Measurements from ENCODE around the gene PDLIM5.

The PDLIM5 gene

DNA sequence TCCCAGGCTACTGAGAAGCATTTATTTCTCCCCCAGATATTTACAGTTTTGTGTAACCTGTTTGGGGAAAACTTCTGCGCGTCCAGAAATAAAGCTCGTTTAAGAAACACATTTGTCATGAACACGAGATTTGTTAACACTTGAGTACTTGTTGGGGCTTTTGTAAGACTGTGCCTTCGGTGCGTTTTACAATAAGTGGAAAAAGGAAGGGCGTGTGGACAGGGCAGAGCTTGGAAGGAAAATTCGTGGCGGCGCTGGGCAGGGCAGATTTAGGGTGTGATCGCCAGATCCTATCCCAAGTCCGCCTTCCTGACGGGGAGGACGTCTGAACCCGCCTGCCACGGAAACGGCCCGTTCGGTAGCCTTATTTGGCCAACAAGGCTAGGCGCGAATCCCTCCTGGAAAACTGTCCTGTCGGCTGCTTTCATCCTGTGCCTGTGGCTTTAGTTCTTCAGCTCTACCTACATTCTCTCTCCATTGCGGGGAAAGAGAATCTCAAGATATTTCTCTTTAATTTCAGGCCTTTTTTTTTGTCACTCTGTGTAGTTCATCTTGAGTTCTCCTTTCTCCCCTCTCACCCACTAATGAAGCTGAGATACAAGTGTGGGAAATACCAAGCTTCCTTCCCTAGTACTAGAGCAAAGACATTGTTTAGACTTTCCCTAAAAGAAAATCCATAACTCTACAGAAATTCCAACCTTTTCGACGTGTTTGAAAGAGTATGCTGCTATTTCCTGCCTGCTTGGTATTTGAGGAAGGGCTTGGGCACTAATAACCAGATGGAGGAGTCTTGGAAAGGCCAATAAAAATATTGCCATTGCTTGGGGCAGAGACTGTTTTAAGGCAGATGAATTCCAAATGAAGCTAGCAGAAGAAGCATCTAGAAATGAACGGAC is 982 bp downstream of the PDLIM5 start:
- Histone ChIP-seq H3K9ac (ENCODE audit: low read depth, low read length) (peak overlapping the region; percentile 98), H3K9me3 (replicated peaks; ENCODE audit: low read length) (no peaks in the 10 kb centered on the region), H3K4me1 (ENCODE audit: control insufficient read depth, insufficient read depth, low read length) (peaks cover 46% of the 10 kb centered on the region), H3K27me3 (ENCODE audit: control insufficient read depth, insufficient read depth, low read length) (no peaks in the 10 kb centered on the region), H3K4me3 (ENCODE audit: low read length) (peak overlapping the region; percentile 83), H3K4me2 (ENCODE audit: low read length) (peak overlapping the region; percentile 83), H3K36me3 (ENCODE audit: insufficient read depth, low read length) (peaks cover 24% of the 10 kb centered on the region)

DNA sequence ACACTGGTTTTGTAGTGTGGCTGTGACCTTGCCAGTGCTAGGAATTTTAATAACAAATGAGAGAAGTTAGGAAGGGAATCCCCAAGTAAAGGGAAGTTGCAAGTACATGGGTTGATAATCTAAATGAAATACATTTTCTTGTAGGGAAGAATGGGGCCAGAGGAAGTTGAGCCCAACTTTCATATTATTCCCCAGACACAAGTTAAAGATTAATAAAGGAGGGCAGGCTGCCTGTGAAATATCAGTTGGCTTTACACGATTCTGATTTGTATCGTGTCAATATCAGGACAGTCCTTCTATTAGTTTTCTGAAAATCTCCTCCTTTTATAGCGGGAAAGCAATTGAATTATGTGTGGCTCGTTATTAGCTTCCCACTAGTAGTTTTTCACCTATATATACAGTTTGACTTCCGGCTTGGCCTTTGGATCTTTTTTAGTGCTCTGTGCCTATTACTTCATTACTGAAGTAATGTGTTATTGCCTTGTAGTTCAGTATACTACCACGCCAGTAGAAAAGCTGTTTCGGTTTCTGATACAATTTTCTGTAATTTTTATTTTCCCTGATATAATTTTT is 1.7 kb downstream of the PDLIM5 start:
- peaks cover 28% of the 10 kb centered on the region for H3K36me3 ChIP-seq (ENCODE audit: insufficient read depth, low read length)
- H3K27me3 ChIP-seq (ENCODE audit: control insufficient read depth, insufficient read depth, low read length): no peaks in the 10 kb centered on the region
- H3K9me3 ChIP-seq (replicated peaks; ENCODE audit: low read length): no peaks in the 10 kb centered on the region
- peaks cover 45% of the 10 kb centered on the region for H3K4me1 ChIP-seq (ENCODE audit: control insufficient read depth, insufficient read depth, low read length)
- peak overlapping the region; percentile 83 for H3K4me2 ChIP-seq (ENCODE audit: low read length)
- H3K4me3 ChIP-seq (ENCODE audit: low read length): peak overlapping the region; percentile 83
- H3K9ac ChIP-seq (ENCODE audit: low read depth, low read length): peak overlapping the region; percentile 98

DNA sequence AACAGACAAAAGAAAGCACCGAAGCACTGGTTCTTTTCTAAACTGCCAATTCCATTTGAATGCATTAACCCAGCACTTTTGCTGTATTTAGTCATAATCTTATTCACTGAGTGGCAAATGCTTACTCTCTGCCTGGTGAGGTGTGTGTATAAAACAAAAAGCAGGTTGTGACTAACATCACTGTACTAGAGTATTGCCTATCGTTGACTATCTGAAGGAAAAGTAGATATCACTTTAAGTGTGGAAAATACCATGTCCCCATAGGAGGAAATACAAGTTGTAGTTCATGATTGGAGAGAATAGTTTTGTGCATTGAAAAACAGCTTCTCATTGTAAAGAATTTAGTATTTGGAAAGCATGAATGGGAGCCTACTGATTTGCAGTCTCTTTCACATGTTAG is 2.7 kb downstream of the PDLIM5 start:
- H3K27me3 ChIP-seq (ENCODE audit: control insufficient read depth, insufficient read depth, low read length): no peaks in the 10 kb centered on the region
- H3K9me3 ChIP-seq (replicated peaks; ENCODE audit: low read length): no peaks in the 10 kb centered on the region
- H3K36me3 ChIP-seq (ENCODE audit: insufficient read depth, low read length): peaks cover 28% of the 10 kb centered on the region
- peaks cover 47% of the 10 kb centered on the region for H3K4me1 ChIP-seq (ENCODE audit: control insufficient read depth, insufficient read depth, low read length)
- peak overlapping the region; percentile 83 for H3K4me2 ChIP-seq (ENCODE audit: low read length)
- peak overlapping the region; percentile 63 for H3K4me3 ChIP-seq (ENCODE audit: low read length)
- peak overlapping the region; percentile 98 for H3K9ac ChIP-seq (ENCODE audit: low read depth, low read length)

DNA sequence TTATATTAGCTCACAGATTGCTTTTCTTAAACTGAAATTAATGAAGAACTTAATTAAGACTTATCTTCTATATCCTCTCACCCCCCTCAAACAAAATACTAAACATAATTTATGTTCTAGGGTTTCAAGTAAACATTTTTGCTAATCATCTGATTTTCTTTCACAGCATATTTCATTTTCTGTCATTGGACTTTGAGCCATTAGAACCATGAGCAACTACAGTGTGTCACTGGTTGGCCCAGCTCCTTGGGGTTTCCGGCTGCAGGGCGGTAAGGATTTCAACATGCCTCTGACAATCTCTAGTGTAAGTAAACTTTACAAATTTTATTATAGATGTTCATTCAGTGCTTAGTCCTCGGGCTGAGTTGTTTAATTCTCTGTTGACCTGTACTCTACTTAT is 3.3 kb downstream of the PDLIM5 start:
- Histone ChIP-seq H3K4me1 (ENCODE audit: control insufficient read depth, insufficient read depth, low read length) (peaks cover 47% of the 10 kb centered on the region), H3K36me3 (ENCODE audit: insufficient read depth, low read length) (peaks cover 28% of the 10 kb centered on the region), H3K9me3 (replicated peaks; ENCODE audit: low read length) (no peaks in the 10 kb centered on the region), H3K9ac (ENCODE audit: low read depth, low read length) (peak overlapping the region; percentile 98), H3K27me3 (ENCODE audit: control insufficient read depth, insufficient read depth, low read length) (no peaks in the 10 kb centered on the region), H3K4me2 (ENCODE audit: low read length) (peak overlapping the region; percentile 83), H3K4me3 (ENCODE audit: low read length) (peak overlapping the region; percentile 63)

DNA sequence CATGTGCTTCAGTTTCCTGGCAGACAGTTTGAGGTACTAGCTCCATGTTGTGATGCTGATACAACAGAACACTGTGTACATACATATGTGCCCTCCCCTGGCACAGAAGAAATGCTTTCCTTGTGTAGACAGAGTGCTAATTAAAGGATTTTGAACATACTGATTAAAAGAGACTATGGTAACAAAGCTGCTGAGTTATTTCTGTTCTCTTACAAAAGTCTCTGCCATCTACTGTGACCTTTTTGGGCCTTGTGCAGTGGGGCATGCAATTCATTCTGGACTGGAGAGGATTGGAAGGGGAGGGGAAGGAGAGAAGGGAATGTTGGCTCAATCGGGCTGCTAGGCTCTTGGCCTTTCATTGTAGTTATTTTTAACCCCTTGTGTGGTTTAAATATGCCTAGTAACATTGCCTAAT is 6.0 kb downstream of the PDLIM5 start:
- H3K4me2 ChIP-seq (ENCODE audit: low read length): peak overlapping the region; percentile 52
- peaks cover 33% of the 10 kb centered on the region for H3K36me3 ChIP-seq (ENCODE audit: insufficient read depth, low read length)
- peaks cover 41% of the 10 kb centered on the region for H3K4me1 ChIP-seq (ENCODE audit: control insufficient read depth, insufficient read depth, low read length)
- H3K4me3 ChIP-seq (ENCODE audit: low read length): peak overlapping the region; percentile 17
- no peaks in the 10 kb centered on the region for H3K9me3 ChIP-seq (replicated peaks; ENCODE audit: low read length)
- H3K9ac ChIP-seq (ENCODE audit: low read depth, low read length): peak overlapping the region; percentile 20
- H3K27me3 ChIP-seq (ENCODE audit: control insufficient read depth, insufficient read depth, low read length): no peaks in the 10 kb centered on the region

DNA sequence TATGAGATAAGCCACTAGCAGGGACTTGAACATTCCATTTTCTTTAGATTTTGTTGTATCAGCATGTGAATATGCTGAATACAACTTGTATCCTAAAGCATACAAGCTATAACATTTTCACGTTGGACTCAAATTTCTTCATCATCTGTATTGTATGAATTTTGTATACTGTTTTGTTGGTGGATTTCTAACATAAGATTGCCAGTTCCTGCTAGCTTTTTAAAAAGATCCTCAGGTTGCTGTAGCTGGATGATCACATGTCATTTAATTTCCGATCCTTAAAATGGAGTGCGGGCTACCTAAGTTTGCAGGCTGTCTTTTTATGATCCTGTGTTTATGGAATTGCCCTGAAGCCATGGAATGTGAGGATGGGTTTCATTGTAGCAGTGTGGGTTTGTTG is 6.9 kb downstream of the PDLIM5 start:
- H3K36me3 ChIP-seq (ENCODE audit: insufficient read depth, low read length): peaks cover 34% of the 10 kb centered on the region
- H3K4me3 ChIP-seq (ENCODE audit: low read length): no peak overlapping the region
- peaks cover 42% of the 10 kb centered on the region for H3K4me1 ChIP-seq (ENCODE audit: control insufficient read depth, insufficient read depth, low read length)
- no peaks in the 10 kb centered on the region for H3K9me3 ChIP-seq (replicated peaks; ENCODE audit: low read length)
- no peak overlapping the region for H3K9ac ChIP-seq (ENCODE audit: low read depth, low read length)
- H3K4me2 ChIP-seq (ENCODE audit: low read length): peak overlapping the region; percentile 16
- no peaks in the 10 kb centered on the region for H3K27me3 ChIP-seq (ENCODE audit: control insufficient read depth, insufficient read depth, low read length)

DNA sequence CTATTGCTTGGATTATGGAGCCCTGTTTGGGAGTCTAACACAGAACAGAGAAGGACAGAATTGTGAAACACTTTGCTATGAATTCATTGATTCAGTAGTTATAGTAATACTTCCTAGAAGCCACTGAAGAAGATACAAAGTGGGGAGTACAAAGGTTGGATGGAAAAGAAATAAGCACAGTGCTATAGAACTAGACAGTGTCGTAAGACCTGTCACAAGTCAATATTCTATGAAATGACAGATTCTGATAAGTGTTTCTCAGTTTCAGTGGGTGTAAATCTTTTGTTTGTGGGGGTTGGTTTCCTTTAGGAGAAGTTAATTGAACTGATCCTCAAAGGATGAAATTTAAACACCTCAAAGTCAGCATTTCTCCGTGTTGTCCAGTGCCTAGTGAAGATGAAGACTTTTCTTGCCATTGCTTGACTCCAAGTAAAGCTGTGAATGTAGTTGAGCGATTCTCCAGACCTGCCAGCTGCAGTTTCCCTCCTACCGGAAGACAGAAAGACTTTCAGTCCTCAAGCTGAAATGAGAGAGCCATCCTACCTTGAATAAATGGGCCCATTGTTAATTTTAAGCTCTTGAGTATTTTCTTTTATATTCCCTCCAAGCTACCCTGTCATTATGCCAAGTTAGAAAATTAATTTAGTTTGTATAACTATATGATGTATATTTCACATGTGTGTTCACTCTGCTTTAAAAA is 7.9 kb downstream of the PDLIM5 start:
- Histone ChIP-seq H3K9ac (ENCODE audit: low read depth, low read length) (no peak overlapping the region), H3K9me3 (replicated peaks; ENCODE audit: low read length) (no peaks in the 10 kb centered on the region), H3K4me3 (ENCODE audit: low read length) (no peak overlapping the region), H3K36me3 (ENCODE audit: insufficient read depth, low read length) (peaks cover 34% of the 10 kb centered on the region), H3K4me2 (ENCODE audit: low read length) (no peak overlapping the region), H3K27me3 (ENCODE audit: control insufficient read depth, insufficient read depth, low read length) (no peaks in the 10 kb centered on the region), H3K4me1 (ENCODE audit: control insufficient read depth, insufficient read depth, low read length) (peaks cover 43% of the 10 kb centered on the region)

DNA sequence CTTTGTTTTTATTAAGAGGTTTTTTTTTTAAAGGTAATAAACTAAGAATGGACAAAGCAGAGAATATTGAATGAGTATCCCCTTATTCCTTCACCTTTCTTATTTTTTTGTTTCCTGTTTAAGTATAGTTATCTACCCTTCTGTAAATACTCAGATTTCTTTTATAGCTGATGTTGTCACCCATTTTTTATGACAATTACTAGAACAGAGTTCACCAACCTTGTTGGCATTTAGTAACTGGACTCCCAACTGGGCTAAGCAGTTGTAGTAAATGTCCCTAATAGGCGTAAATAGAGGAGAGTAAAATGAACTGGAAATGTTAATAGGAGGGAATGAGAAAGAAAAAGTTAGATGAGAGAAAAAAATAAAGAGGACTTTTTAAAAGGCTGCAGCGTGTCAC is 9.8 kb downstream of the PDLIM5 start:
- peaks cover 40% of the 10 kb centered on the region for H3K4me1 ChIP-seq (ENCODE audit: control insufficient read depth, insufficient read depth, low read length)
- no peak overlapping the region for H3K4me3 ChIP-seq (ENCODE audit: low read length)
- peaks cover 25% of the 10 kb centered on the region for H3K36me3 ChIP-seq (ENCODE audit: insufficient read depth, low read length)
- H3K9me3 ChIP-seq (replicated peaks; ENCODE audit: low read length): no peaks in the 10 kb centered on the region
- H3K9ac ChIP-seq (ENCODE audit: low read depth, low read length): no peak overlapping the region
- H3K4me2 ChIP-seq (ENCODE audit: low read length): no peak overlapping the region
- H3K27me3 ChIP-seq (ENCODE audit: control insufficient read depth, insufficient read depth, low read length): no peaks in the 10 kb centered on the region

DNA sequence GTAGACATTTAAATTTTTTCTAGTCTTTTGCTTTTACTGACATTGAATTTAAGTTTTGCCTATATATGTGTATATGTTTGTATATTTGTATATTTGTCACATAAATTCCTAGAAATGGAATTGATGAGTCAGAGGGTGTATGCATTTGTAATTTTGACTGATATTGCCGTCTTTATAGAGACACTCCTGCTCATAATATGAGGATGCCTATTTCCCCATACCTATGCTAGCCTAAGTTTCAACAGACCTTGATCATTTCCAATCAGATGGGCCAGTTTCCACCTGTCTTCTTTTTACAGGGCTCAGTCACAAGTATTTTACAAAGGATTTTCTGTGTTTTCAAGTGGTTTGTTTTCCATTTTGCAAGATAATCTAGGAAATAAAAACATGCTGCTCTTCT is 10.8 kb downstream of the PDLIM5 start:
- peaks cover 40% of the 10 kb centered on the region for H3K4me1 ChIP-seq (ENCODE audit: control insufficient read depth, insufficient read depth, low read length)
- H3K4me3 ChIP-seq (ENCODE audit: low read length): no peak overlapping the region
- no peak overlapping the region for H3K4me2 ChIP-seq (ENCODE audit: low read length)
- H3K27me3 ChIP-seq (ENCODE audit: control insufficient read depth, insufficient read depth, low read length): no peaks in the 10 kb centered on the region
- H3K9me3 ChIP-seq (replicated peaks; ENCODE audit: low read length): no peaks in the 10 kb centered on the region
- no peak overlapping the region for H3K9ac ChIP-seq (ENCODE audit: low read depth, low read length)
- H3K36me3 ChIP-seq (ENCODE audit: insufficient read depth, low read length): peaks cover 14% of the 10 kb centered on the region

DNA sequence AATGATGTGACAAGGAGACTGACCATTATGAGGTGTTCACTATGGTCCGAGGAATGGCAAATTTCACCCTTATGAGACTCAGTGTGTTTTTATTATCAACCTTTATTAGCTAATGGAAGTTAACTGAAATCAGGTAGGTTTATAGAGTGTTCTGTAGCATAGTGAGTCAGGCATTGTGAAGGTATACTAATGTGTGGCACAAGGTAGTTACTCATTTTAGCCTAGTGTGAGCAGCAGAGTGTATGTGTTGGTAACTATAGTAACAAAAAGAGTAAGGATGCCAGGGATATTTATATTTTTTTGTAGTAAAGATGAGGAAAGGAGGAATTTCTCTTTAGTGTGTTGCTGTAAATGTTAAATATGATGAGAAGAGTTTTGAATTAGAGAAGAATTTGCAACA is 12.0 kb downstream of the PDLIM5 start:
- H3K27me3 ChIP-seq (ENCODE audit: control insufficient read depth, insufficient read depth, low read length): no peaks in the 10 kb centered on the region

DNA sequence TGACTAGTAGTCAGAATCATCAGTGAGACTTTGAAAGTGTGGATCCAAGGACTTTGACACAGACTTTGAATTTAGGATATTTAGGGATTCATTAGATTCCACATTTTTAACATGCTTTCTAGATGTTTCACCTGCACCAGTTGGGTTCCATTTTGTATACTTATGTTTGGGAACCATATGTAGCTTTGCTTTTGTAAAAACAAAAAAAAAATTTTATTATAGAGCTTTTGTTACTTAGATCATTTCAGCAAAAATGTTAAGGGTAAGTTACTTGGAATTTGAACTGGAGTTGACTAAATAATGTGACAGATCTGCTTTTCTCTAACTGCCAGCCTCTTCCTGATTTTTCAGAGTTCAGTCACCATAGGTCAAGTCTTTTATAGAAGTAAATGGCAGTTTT is 14.6 kb downstream of the PDLIM5 start:
- Histone ChIP-seq H3K4me1 (ENCODE audit: control insufficient read depth, insufficient read depth, low read length) (peaks cover 41% of the 10 kb centered on the region), H3K27me3 (ENCODE audit: control insufficient read depth, insufficient read depth, low read length) (no peaks in the 10 kb centered on the region), H3K36me3 (ENCODE audit: insufficient read depth, low read length) (peaks cover 13% of the 10 kb centered on the region), H3K9ac (ENCODE audit: low read depth, low read length) (no peak overlapping the region), H3K4me2 (ENCODE audit: low read length) (no peak overlapping the region), H3K9me3 (replicated peaks; ENCODE audit: low read length) (no peaks in the 10 kb centered on the region), H3K4me3 (ENCODE audit: low read length) (no peak overlapping the region)

More for the DNA sequence above, 12.0 kb downstream of the PDLIM5 start:
- Histone ChIP-seq H3K4me2 (ENCODE audit: low read length) (peak overlapping the region; percentile 55), H3K4me1 (ENCODE audit: control insufficient read depth, insufficient read depth, low read length) (peaks cover 36% of the 10 kb centered on the region), H3K4me3 (ENCODE audit: low read length) (no peak overlapping the region), H3K9me3 (replicated peaks; ENCODE audit: low read length) (no peaks in the 10 kb centered on the region), H3K9ac (ENCODE audit: low read depth, low read length) (no peak overlapping the region), H3K36me3 (ENCODE audit: insufficient read depth, low read length) (peaks cover 13% of the 10 kb centered on the region)

Measured in skeletal muscle satellite cell (primary cell).